Measurements from ENCODE around the gene MON2.

- TF ChIP-seq ZFP41 (CRISPR knock-in tag; IDR thresholded peaks at IDR 0.05; ENCODE audit: borderline replicate concordance) (no peak), FOXP1 (IDR thresholded peaks at IDR 0.05) (no peak), FOXP1 (CRISPR knock-in tag; IDR thresholded peaks at IDR 0.05) (no peak), MXD4 (CRISPR knock-in tag; IDR thresholded peaks at IDR 0.05) (no peak), ZBTB33 (CRISPR knock-in tag; IDR thresholded peaks at IDR 0.05) (no peak), FOXJ3 (CRISPR knock-in tag; IDR thresholded peaks at IDR 0.05; ENCODE audit: borderline replicate concordance) (no peak)
Measured at GRCh38 chr12:62458626-62459025, 8.0 kb upstream of the MON2 start.
